ENCODE measurements around the gene ZNF227.
"Not testable (repeated sequence)": the region's sequence is repeated elsewhere in the genome, so short reads cannot be mapped to it uniquely, and the experiment has no call there.

- TF ChIP-seq, protein P1, sequence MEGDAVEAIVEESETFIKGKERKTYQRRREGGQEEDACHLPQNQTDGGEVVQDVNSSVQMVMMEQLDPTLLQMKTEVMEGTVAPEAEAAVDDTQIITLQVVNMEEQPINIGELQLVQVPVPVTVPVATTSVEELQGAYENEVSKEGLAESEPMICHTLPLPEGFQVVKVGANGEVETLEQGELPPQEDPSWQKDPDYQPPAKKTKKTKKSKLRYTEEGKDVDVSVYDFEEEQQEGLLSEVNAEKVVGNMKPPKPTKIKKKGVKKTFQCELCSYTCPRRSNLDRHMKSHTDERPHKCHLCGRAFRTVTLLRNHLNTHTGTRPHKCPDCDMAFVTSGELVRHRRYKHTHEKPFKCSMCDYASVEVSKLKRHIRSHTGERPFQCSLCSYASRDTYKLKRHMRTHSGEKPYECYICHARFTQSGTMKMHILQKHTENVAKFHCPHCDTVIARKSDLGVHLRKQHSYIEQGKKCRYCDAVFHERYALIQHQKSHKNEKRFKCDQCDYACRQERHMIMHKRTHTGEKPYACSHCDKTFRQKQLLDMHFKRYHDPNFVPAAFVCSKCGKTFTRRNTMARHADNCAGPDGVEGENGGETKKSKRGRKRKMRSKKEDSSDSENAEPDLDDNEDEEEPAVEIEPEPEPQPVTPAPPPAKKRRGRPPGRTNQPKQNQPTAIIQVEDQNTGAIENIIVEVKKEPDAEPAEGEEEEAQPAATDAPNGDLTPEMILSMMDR (IDR thresholded peaks at IDR 0.05): not testable (repeated sequence)
- not testable (repeated sequence) for TF ChIP-seq POLR2A (IDR thresholded peaks at IDR 0.05)
These were observed 9.0 kb downstream of the ZNF227 start for GRCh38 chr19:44221291-44221690.

Measured in esophagus squamous epithelium (tissue), 4 donors.